HepG2 (cell line): Measurements from ENCODE around the gene TECTA. TPM values are rescaled to one million over a fixed set of nuclear protein-coding genes. Genes with fewer than 3 reads are reported as not detected.

ENCODE experiments used
- ARNT ChIP-seq: fragments of 450-650 bp; IDR thresholded peaks from 2 replicates; pipeline ENCODE4 v1.6.1; 2017
- FOXP1 ChIP-seq, 2 experiments: fragments of 450-650 bp in 1 of 2; IDR thresholded peaks; 2 replicates each; pipeline ENCODE4 v1.6.1; 2017 to 2018; ENCODE audit warnings: antibody characterized with exemption in 1 of 2
- GABPB1 ChIP-seq: IDR thresholded peaks from 2 replicates; pipeline ENCODE4 v1.6.1; 2016; ENCODE audit warnings: mild to moderate bottlenecking, missing genetic modification reagents, moderate library complexity, missing compliant biosample characterization
- GATAD1 ChIP-seq: IDR thresholded peaks from 2 replicates; pipeline ENCODE4 v1.6.1; 2016; ENCODE audit warnings: missing genetic modification reagents, missing compliant biosample characterization
- MXD1 ChIP-seq: sonication (generic); formaldehyde crosslinking; IDR thresholded peaks from 2 replicates; pipeline ENCODE4 v1.4.0; 2020; ENCODE audit warnings: mild to moderate bottlenecking, missing genetic modification reagents
- NCOR1 ChIP-seq: fragments of 200-600 bp; sonication (generic); IDR thresholded peaks from 2 replicates; pipeline ENCODE4 v1.7.0; 2017; ENCODE audit warnings: antibody characterized with exemption, low read length, borderline replicate concordance
- NFE2 ChIP-seq: sonication (generic); formaldehyde crosslinking; IDR thresholded peaks from 2 replicates; pipeline ENCODE4 v1.4.0; 2020; ENCODE audit warnings: missing genetic modification reagents
- NRL ChIP-seq: sonication (generic); formaldehyde crosslinking; IDR thresholded peaks from 2 replicates; pipeline ENCODE4 v1.5.0; 2020; ENCODE audit warnings: missing genetic modification reagents, mild to moderate bottlenecking, moderate library complexity, borderline replicate concordance
- RBFOX2 ChIP-seq: fragments of 200-400 bp; formaldehyde crosslinking; IDR thresholded peaks from 2 replicates; pipeline ENCODE4 v1.6.1; 2017; ENCODE audit warnings: low read depth, mild to moderate bottlenecking, low read length
- SMAD1 ChIP-seq: sonication (generic); formaldehyde crosslinking; IDR thresholded peaks from 2 replicates; pipeline ENCODE4 v1.4.0; 2020; ENCODE audit warnings: missing genetic modification reagents, low read depth, mild to moderate bottlenecking, borderline replicate concordance
- TCF12 ChIP-seq, 2 experiments: fragments of 450-650 bp in 1 of 2; sonication (generic) in 1 of 2; formaldehyde crosslinking in 1 of 2; IDR thresholded peaks; 2 replicates each; pipeline versions ENCODE4 v1.6.1 to v1.8.0; 2017 to 2022; ENCODE audit warnings: antibody characterized with exemption in 1 of 2, mild to moderate bottlenecking in 1 of 2, missing genetic modification reagents in 1 of 2, moderate library complexity in 1 of 2
- TEAD3 ChIP-seq: optimal IDR thresholded peaks from 2 replicates; pipeline ENCODE3; 2016; ENCODE audit warnings: borderline replicate concordance
- TFDP1 ChIP-seq: IDR thresholded peaks from 2 replicates; pipeline ENCODE4 v1.6.1; 2016; ENCODE audit warnings: missing compliant biosample characterization, missing genetic modification reagents, borderline replicate concordance
- U2AF1 ChIP-seq: fragments of 200-400 bp; formaldehyde crosslinking; optimal IDR thresholded peaks from 2 replicates; pipeline ENCODE3; 2017; ENCODE audit warnings: mild to moderate bottlenecking, low read depth, low read length
- ZNF337 ChIP-seq: sonication (generic); formaldehyde crosslinking; IDR thresholded peaks from 2 replicates; pipeline ENCODE4 v1.5.1; 2020; ENCODE audit warnings: missing genetic modification reagents, low read depth, mild to moderate bottlenecking, borderline replicate concordance
- ZNF564 ChIP-seq: sonication (generic); formaldehyde crosslinking; IDR thresholded peaks from 2 replicates; pipeline ENCODE4 v1.8.1; 2023; ENCODE audit warnings: mild to moderate bottlenecking, missing genetic modification reagents
- ZNF629 ChIP-seq: sonication (generic); formaldehyde crosslinking; conservative IDR thresholded peaks from 2 replicates; pipeline ENCODE4 v1.5.0; 2020; ENCODE audit warnings: missing genetic modification reagents
- ZNF747 ChIP-seq: sonication (generic); formaldehyde crosslinking; IDR thresholded peaks from 2 replicates; pipeline ENCODE4 v1.8.1; 2023; ENCODE audit warnings: missing genetic modification reagents, mild to moderate bottlenecking, borderline replicate concordance
- ZNF768 ChIP-seq: sonication (generic); formaldehyde crosslinking; IDR thresholded peaks from 2 replicates; pipeline ENCODE4 v1.4.0; 2020; ENCODE audit warnings: missing genetic modification reagents
- ZNF782 ChIP-seq: sonication (generic); formaldehyde crosslinking; IDR thresholded peaks from 2 replicates; pipeline ENCODE4 v1.4.0; 2020; ENCODE audit warnings: missing genetic modification reagents, mild to moderate bottlenecking, borderline replicate concordance
- ZSCAN22 ChIP-seq: sonication (generic); formaldehyde crosslinking; IDR thresholded peaks from 2 replicates; pipeline ENCODE4 v1.4.0; 2020; ENCODE audit warnings: mild to moderate bottlenecking, missing genetic modification reagents
- polyA plus RNA-seq, 8 experiments: library from polyadenylated mRNA; depleted of rRNA in 3 of 8; stranded (reverse) in 7 of 8; unstranded in 1 of 8; fragments of >200 nt; fragmentation: Illumina TruSeq in 4 of 8; extraction: Trizol in 4 of 8; gene quantifications; 2 replicates each; pipeline versions ENCODE4 v1.2.1 to v1.2.3, GENCODE V29; 2011 to 2016; ENCODE audit warnings: low read depth in 4 of 8, missing spikeins in 1 of 8, mixed read lengths in 1 of 8; ENCODE audit not compliant: insufficient read depth in 1 of 8
- total RNA-seq, 5 experiments: library from RNA; depleted of rRNA; stranded (reverse); fragments of >200 nt; fragmentation: Illumina TruSeq; extraction: Trizol; gene quantifications; 2 replicates each; pipeline ENCODE4 v1.2.3, GENCODE V29; 2016; ENCODE audit warnings: low read depth in 1 of 5
- TF ChIP-seq, protein P1 (sequence below): sonication (generic); formaldehyde crosslinking; IDR thresholded peaks from 2 replicates; pipeline ENCODE4 v1.9.0; 2021; ENCODE audit warnings: missing genetic modification reagents, borderline replicate concordance
- TF ChIP-seq, protein P2 (sequence below): sonication (generic); formaldehyde crosslinking; IDR thresholded peaks from 2 replicates; pipeline ENCODE4 v1.4.0; 2020; ENCODE audit warnings: mild to moderate bottlenecking, missing genetic modification reagents

The TECTA gene
- total and polyA plus RNA-seq, 2 of the 13 experiments (the other 11 are each of a cell fraction or from before 2014, with no cell fraction given) = 0.04 to 0.17 TPM

DNA sequence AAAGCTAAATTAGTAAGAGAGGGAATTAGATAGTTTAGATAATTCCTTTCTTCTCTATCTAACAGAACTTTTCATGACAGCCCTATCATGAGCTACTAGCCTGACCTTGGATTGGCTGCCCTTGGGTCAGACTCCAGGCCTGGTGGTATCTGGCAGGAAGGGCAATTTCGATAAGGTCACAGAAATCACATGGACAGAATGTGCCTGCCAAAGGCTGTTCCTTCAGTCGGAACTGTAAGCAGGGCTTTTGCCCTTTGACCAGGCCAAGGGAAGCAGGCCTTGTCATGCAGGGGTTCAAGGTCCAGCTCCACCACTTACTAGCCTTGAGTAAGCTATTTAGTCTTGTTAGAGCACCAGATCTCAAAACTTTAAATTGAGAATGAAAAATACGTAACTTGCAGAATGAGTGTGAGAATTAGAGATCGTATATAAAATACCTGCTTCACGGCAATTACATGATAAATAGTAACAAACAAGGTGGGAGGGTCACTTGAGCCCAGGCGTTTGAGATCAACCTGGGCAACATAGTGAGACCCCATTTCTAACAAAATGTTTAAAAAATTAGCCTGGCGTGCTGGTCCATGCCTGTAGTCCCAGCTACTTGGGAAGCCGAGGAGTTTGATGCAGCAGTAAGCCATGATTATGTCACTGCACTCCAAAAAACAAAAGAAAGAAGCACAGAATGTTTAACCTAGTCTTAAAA, 130.7 kb downstream of the TECTA start (continued):
- TF ChIP-seq GABPB1 (CRISPR knock-in tag) (peak; percentile 36; the same call in 1 of the 2 replicates), TEAD3 (CRISPR knock-in tag) (peak; percentile 75), ZNF629 (CRISPR knock-in tag) (no peak), NCOR1 (peak; percentile 79), ZNF782 (CRISPR knock-in tag) (no peak), MXD1 (CRISPR knock-in tag) (no peak), ARNT (no peak), FOXP1 (IDR thresholded peaks at IDR 0.05) (no peak), FOXP1 (CRISPR knock-in tag; IDR thresholded peaks at IDR 0.05) (0 out of 2 replicates have a peak, but pooled peaks have one; percentile 32), ZNF564 (CRISPR knock-in tag) (no peak), NRL (CRISPR knock-in tag) (no peak), NFE2 (no peak), TFDP1 (CRISPR knock-in tag) (no peak), ZNF747 (CRISPR knock-in tag) (no peak), RBFOX2 (no peak), SMAD1 (no peak), ZSCAN22 (CRISPR knock-in tag) (no peak), U2AF1 (no peak), ZNF768 (no peak), TCF12 (IDR thresholded peaks at IDR 0.05) (no peak), TCF12 (CRISPR knock-in tag; IDR thresholded peaks at IDR 0.05) (no peak), GATAD1 (CRISPR knock-in tag) (no peak), ZNF337 (CRISPR knock-in tag) (no peak)
- TF ChIP-seq, protein P1, sequence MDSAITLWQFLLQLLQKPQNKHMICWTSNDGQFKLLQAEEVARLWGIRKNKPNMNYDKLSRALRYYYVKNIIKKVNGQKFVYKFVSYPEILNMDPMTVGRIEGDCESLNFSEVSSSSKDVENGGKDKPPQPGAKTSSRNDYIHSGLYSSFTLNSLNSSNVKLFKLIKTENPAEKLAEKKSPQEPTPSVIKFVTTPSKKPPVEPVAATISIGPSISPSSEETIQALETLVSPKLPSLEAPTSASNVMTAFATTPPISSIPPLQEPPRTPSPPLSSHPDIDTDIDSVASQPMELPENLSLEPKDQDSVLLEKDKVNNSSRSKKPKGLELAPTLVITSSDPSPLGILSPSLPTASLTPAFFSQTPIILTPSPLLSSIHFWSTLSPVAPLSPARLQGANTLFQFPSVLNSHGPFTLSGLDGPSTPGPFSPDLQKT (CRISPR knock-in tag) = no peak
- TF ChIP-seq, protein P2, sequence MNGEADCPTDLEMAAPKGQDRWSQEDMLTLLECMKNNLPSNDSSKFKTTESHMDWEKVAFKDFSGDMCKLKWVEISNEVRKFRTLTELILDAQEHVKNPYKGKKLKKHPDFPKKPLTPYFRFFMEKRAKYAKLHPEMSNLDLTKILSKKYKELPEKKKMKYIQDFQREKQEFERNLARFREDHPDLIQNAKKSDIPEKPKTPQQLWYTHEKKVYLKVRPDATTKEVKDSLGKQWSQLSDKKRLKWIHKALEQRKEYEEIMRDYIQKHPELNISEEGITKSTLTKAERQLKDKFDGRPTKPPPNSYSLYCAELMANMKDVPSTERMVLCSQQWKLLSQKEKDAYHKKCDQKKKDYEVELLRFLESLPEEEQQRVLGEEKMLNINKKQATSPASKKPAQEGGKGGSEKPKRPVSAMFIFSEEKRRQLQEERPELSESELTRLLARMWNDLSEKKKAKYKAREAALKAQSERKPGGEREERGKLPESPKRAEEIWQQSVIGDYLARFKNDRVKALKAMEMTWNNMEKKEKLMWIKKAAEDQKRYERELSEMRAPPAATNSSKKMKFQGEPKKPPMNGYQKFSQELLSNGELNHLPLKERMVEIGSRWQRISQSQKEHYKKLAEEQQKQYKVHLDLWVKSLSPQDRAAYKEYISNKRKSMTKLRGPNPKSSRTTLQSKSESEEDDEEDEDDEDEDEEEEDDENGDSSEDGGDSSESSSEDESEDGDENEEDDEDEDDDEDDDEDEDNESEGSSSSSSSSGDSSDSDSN = 0 out of 2 replicates have a peak, but pooled peaks have one; percentile 29
